ENCODE measurements around the gene STK4.

STK4 gene

DNA sequence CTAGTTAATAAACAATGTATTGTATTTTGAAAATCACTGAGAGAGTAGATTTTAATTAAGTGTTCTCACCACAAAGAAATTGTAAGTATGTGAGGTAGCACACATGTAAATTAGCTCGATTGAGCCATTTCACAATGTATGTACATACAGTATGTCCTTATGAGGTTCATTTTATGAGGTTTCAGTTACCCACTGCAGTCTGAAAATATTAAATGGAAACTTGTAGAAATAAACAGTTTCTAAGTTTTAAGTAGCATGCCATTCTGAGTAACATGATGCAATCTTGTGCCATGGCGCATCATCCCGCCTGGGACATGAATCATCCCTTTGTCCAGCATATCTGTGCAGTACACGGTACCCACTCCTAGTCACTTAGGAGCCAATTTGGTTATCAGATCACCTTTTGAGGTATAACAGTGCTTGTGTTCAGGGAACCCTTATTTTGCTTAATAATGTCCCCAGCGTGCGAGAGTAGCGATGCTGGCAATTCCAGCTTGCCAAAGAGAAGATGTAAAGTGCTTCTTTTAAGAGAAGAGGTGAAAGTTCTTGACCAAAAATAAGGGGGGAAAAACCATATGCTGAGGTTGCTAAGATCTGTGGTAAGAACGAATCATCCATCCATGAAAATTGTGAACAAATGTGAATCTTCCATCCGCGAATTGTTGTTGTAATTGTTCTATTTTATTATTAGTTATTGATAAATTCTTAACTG, 69.9 kb downstream of the STK4 start:
- no peak overlapping the region for H3K9ac ChIP-seq (ENCODE audit: low read depth in 1 of 2, low read length in 2 of 2)
- peaks cover 0 to under 1% of the 10 kb centered on the region in 2 donors for H3K4me1 ChIP-seq (ENCODE audit: control insufficient read depth in 2 of 2, insufficient read depth in 2 of 2, low read length in 2 of 2)
- H3K4me3 ChIP-seq (ENCODE audit: low read length in 2 of 2): no peak overlapping the region
- H3K27ac ChIP-seq (ENCODE audit: low read depth in 2 of 2, low read length in 2 of 2): no peak overlapping the region
- H3K9me3 ChIP-seq (ENCODE audit: control insufficient read depth in 2 of 2, low read length in 2 of 2): no peaks in the 10 kb centered on the region
- peaks cover 3 to 5% of the 10 kb centered on the region in 2 donors for H3K36me3 ChIP-seq (ENCODE audit: control insufficient read depth in 2 of 2, insufficient read depth in 2 of 2, low read length in 2 of 2)
- no peaks in the 10 kb centered on the region for H3K27me3 ChIP-seq (ENCODE audit: control insufficient read depth in 2 of 2, insufficient read depth in 2 of 2, low read length in 2 of 2)

DNA sequence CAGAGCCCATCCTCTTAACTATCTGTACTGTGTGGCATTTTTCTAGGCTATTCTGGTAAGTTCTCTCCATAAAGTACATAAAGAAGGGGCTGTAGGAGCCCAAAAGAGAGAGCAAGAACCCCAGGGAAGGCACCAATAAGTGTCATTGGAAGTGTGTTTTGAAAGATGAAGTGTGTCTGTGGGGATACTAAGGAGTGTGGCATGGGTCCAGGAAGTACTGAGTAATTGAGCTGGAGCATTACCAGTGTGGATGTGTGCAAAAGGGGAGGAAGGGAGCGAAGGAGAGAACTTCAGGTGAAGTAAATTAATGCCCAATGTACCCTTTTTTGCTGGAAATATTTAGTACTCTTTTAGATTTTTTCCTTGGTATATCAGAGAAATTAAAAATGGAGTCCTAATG, 70.7 kb downstream of the STK4 start:
- H3K9me3 ChIP-seq (ENCODE audit: control insufficient read depth in 2 of 2, low read length in 2 of 2): no peaks in the 10 kb centered on the region
- H3K27me3 ChIP-seq (ENCODE audit: control insufficient read depth in 2 of 2, insufficient read depth in 2 of 2, low read length in 2 of 2): no peaks in the 10 kb centered on the region
- no peak overlapping the region for H3K27ac ChIP-seq (ENCODE audit: low read depth in 2 of 2, low read length in 2 of 2)
- peaks cover 5 to 6% of the 10 kb centered on the region in 2 donors for H3K4me1 ChIP-seq (ENCODE audit: control insufficient read depth in 2 of 2, insufficient read depth in 2 of 2, low read length in 2 of 2)
- H3K36me3 ChIP-seq (ENCODE audit: control insufficient read depth in 2 of 2, insufficient read depth in 2 of 2, low read length in 2 of 2): peaks cover 3 to 4% of the 10 kb centered on the region in 2 donors
- H3K9ac ChIP-seq (ENCODE audit: low read depth in 1 of 2, low read length in 2 of 2): no peak overlapping the region
- H3K4me3 ChIP-seq (ENCODE audit: low read length in 2 of 2): no peak overlapping the region

DNA sequence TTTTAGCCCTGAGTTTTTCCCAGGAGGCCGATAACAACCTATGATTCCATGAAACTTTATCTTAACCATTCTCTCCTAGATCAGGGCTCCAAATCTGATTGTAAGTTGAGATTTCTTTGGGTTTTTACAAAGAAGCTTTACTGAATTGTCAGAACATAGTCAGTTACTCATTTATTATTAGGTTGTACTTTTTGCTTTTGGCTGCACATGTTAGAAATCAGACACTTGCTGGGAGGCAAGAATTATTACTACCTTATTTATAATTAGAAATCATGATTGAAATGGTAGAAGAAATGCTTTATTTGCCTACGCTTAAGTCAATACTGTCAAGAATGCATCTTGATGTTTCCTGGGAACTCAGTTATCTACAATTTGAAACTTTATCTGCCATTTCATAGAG, 71.3 kb downstream of the STK4 start:
- Histone ChIP-seq H3K36me3 (ENCODE audit: control insufficient read depth in 2 of 2, insufficient read depth in 2 of 2, low read length in 2 of 2) (peaks cover 0 to under 1% of the 10 kb centered on the region in 2 donors), H3K9me3 (ENCODE audit: control insufficient read depth in 2 of 2, low read length in 2 of 2) (no peaks in the 10 kb centered on the region), H3K4me1 (ENCODE audit: control insufficient read depth in 2 of 2, insufficient read depth in 2 of 2, low read length in 2 of 2) (peaks cover 5 to 8% of the 10 kb centered on the region in 2 donors), H3K27ac (ENCODE audit: low read depth in 2 of 2, low read length in 2 of 2) (no peak overlapping the region), H3K9ac (ENCODE audit: low read depth in 1 of 2, low read length in 2 of 2) (no peak overlapping the region), H3K27me3 (ENCODE audit: control insufficient read depth in 2 of 2, insufficient read depth in 2 of 2, low read length in 2 of 2) (no peaks in the 10 kb centered on the region), H3K4me3 (ENCODE audit: low read length in 2 of 2) (no peak overlapping the region)

DNA sequence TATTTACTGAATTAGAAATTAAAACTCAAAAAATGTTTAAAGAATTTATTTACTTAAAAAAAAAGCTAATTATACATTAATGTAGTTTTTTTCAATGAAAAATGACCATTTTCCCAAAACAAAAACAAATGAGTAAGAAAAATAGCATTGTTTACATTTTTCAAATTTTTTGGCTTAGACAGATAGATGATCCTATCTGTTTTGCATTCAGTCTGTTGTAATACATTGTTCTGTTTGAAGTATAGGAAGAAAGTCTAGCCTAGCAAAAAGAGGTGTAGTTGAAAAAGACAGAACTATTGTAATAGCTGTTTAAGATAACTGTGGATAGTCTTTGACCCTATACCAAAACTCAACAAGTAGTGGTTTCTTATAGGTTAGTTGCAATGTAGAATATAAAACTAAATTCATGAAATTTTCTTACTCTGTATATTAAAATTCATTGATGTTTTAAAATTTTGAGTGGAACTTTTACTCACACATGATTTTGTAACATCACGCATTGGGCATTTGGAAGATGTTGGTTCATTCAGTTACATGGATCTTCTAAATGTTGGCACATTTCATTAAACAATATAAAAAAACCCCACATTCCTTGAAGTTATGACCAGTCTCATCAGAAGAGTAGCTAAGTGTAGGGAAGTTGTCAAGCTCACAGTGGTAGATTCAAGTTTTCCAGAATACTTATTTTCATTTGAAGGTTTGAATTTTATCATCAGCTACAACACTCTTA, 72.6 kb downstream of the STK4 start:
- Histone ChIP-seq H3K9ac (ENCODE audit: low read depth in 1 of 2, low read length in 2 of 2) (no peak overlapping the region), H3K36me3 (ENCODE audit: control insufficient read depth in 2 of 2, insufficient read depth in 2 of 2, low read length in 2 of 2) (no peaks in the 10 kb centered on the region), H3K4me3 (ENCODE audit: low read length in 2 of 2) (no peak overlapping the region), H3K27me3 (ENCODE audit: control insufficient read depth in 2 of 2, insufficient read depth in 2 of 2, low read length in 2 of 2) (no peaks in the 10 kb centered on the region), H3K4me1 (ENCODE audit: control insufficient read depth in 2 of 2, insufficient read depth in 2 of 2, low read length in 2 of 2) (peaks cover 5 to 8% of the 10 kb centered on the region in 2 donors), H3K27ac (ENCODE audit: low read depth in 2 of 2, low read length in 2 of 2) (no peak overlapping the region), H3K9me3 (ENCODE audit: control insufficient read depth in 2 of 2, low read length in 2 of 2) (no peaks in the 10 kb centered on the region)

DNA sequence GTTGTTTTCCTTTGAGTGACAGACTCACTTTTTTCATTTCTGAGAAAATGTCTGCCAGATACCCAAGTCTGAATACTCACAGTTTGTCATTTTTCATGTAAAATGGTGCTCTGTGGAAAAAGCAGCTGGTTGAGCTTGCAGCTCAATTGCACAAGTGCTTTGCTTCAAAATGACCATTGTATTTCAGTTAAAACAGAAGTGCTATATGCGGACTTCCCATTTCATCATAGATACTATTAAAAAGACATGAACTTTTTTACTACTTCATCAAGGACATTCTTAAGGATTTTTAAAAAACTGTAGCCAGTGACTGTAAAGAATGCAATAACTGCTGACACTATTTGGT, 73.1 kb downstream of the STK4 start:
- Histone ChIP-seq H3K4me1 (ENCODE audit: control insufficient read depth in 2 of 2, insufficient read depth in 2 of 2, low read length in 2 of 2) (peaks cover 5 to 8% of the 10 kb centered on the region in 2 donors), H3K27me3 (ENCODE audit: control insufficient read depth in 2 of 2, insufficient read depth in 2 of 2, low read length in 2 of 2) (no peaks in the 10 kb centered on the region), H3K9me3 (ENCODE audit: control insufficient read depth in 2 of 2, low read length in 2 of 2) (no peaks in the 10 kb centered on the region), H3K27ac (ENCODE audit: low read depth in 2 of 2, low read length in 2 of 2) (no peak overlapping the region), H3K36me3 (ENCODE audit: control insufficient read depth in 2 of 2, insufficient read depth in 2 of 2, low read length in 2 of 2) (no peaks in the 10 kb centered on the region), H3K9ac (ENCODE audit: low read depth in 1 of 2, low read length in 2 of 2) (no peak overlapping the region), H3K4me3 (ENCODE audit: low read length in 2 of 2) (no peak overlapping the region)

DNA sequence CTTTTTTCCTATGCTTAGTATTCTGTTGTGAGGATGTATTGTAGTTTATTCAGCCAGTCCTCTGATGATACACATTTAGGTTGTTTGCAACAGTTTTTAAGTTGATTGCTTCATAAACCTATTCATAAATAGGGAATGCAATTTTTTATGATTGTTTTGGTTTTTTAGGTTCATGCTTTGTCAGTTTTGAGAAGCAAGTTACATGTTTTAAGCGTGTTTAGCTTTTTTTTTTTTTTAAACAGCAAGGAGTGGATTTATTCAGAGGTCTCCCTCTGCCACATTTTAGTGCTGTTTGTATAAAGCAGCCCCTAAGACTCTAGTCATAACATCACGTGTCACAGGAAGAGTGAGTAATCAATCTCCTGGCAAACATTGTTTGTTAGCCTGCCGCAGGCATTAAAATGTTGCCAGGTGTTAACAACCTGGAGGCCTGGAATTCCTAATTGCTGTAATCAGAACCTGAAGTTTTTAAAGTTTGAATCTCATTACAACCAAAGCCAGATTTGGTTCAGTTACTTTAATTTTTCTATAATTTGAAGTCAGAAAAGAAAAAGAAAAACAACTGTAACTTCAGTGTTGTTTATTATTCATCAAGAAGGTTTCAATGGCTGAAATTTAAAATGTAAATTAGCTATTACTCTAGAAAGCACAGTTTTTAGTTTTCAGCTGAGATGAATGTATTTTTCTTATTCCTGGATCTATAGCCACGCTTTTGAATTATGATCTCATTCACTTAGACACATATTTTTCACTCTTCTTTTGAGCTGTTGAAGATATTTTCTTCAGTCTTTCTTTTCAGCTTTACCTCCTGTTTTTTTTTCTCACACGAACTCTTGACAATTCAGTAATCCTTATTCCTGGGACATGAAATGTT, 75.4 kb downstream of the STK4 start:
- H3K9me3 ChIP-seq (ENCODE audit: control insufficient read depth in 2 of 2, low read length in 2 of 2): no peaks in the 10 kb centered on the region
- H3K27ac ChIP-seq (ENCODE audit: low read depth in 2 of 2, low read length in 2 of 2): peak overlapping the region in 1 of 2 donors; percentile 21
- H3K4me1 ChIP-seq (ENCODE audit: control insufficient read depth in 2 of 2, insufficient read depth in 2 of 2, low read length in 2 of 2): peaks cover 5 to 8% of the 10 kb centered on the region in 2 donors
- no peak overlapping the region for H3K9ac ChIP-seq (ENCODE audit: low read depth in 1 of 2, low read length in 2 of 2)
- no peak overlapping the region for H3K4me3 ChIP-seq (ENCODE audit: low read length in 2 of 2)
- H3K36me3 ChIP-seq (ENCODE audit: control insufficient read depth in 2 of 2, insufficient read depth in 2 of 2, low read length in 2 of 2): no peaks in the 10 kb centered on the region
- no peaks in the 10 kb centered on the region for H3K27me3 ChIP-seq (ENCODE audit: control insufficient read depth in 2 of 2, insufficient read depth in 2 of 2, low read length in 2 of 2)

DNA sequence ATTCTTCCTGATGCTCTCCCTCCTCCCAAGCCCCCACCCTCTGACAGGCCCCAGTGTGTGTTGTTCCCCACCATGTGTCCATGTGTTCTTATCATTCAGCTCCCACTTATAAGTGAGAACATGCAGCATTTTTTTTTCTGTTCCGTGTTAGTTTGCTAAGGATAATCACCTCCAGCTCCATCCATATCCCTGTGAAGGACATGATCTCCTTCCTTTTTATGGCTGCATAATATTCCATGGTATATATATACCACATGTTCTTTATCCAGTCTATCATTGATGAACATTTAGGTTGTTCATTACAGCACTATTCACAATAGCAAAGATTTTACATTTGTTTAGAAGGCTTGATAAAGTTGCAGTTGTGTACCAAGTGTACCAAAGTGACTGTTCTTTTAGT, 76.7 kb downstream of the STK4 start:
- Histone ChIP-seq H3K4me3 (ENCODE audit: low read length in 2 of 2) (no peak overlapping the region), H3K36me3 (ENCODE audit: control insufficient read depth in 2 of 2, insufficient read depth in 2 of 2, low read length in 2 of 2) (no peaks in the 10 kb centered on the region), H3K9ac (ENCODE audit: low read depth in 1 of 2, low read length in 2 of 2) (no peak overlapping the region), H3K27ac (ENCODE audit: low read depth in 2 of 2, low read length in 2 of 2) (no peak overlapping the region), H3K27me3 (ENCODE audit: control insufficient read depth in 2 of 2, insufficient read depth in 2 of 2, low read length in 2 of 2) (no peaks in the 10 kb centered on the region), H3K4me1 (ENCODE audit: control insufficient read depth in 2 of 2, insufficient read depth in 2 of 2, low read length in 2 of 2) (peaks cover 5 to 8% of the 10 kb centered on the region in 2 donors), H3K9me3 (ENCODE audit: control insufficient read depth in 2 of 2, low read length in 2 of 2) (no peaks in the 10 kb centered on the region)

DNA sequence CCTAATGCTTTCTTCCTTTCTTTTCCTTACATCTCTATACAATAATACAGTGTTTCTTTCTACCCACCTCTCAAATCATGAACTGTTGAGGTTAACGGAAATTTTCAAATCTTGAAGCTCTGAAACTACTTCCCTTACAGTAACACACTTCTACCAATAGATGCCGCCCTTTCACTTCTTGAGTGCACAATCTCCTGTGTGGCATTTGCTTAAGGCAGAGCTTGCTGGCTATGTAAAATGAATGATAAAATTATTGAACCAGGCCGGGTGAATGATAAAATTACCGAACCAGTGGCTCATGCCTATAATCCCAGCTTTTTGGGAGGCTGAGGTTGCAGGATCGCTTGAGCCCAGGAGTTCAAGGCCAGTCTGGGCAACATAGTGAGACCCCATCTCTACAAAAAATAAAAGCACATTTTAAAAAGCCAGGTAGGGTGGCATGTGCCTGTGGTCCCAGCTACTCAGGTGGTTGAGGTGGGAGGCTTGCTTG, 77.8 kb downstream of the STK4 start:
- Histone ChIP-seq H3K4me1 (ENCODE audit: control insufficient read depth in 2 of 2, insufficient read depth in 2 of 2, low read length in 2 of 2) (peaks cover 5 to 8% of the 10 kb centered on the region in 2 donors), H3K36me3 (ENCODE audit: control insufficient read depth in 2 of 2, insufficient read depth in 2 of 2, low read length in 2 of 2) (no peaks in the 10 kb centered on the region), H3K27me3 (ENCODE audit: control insufficient read depth in 2 of 2, insufficient read depth in 2 of 2, low read length in 2 of 2) (no peaks in the 10 kb centered on the region), H3K4me3 (ENCODE audit: low read length in 2 of 2) (no peak overlapping the region), H3K9me3 (ENCODE audit: control insufficient read depth in 2 of 2, low read length in 2 of 2) (no peaks in the 10 kb centered on the region), H3K27ac (ENCODE audit: low read depth in 2 of 2, low read length in 2 of 2) (no peak overlapping the region), H3K9ac (ENCODE audit: low read depth in 1 of 2, low read length in 2 of 2) (no peak overlapping the region)

DNA sequence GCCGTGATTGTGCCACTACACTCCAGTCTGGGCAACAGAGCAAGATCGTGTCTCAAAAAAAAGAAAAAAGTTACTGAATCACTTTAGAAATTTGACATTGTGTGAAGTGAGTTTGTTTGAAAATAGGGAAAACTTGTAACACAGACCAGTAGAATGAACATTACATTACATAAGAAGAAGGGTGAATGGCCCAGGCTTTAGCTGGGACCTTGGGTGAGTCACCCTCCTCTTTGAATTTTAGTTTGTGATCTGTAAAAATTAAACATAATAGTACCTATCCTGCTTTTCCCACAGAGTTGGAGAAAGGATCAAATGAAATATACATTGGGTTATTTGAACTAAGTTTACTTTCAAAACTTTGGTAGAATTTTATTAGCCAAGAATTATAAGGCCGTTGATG, 78.3 kb downstream of the STK4 start:
- no peak overlapping the region for H3K27ac ChIP-seq (ENCODE audit: low read depth in 2 of 2, low read length in 2 of 2)
- H3K9me3 ChIP-seq (ENCODE audit: control insufficient read depth in 2 of 2, low read length in 2 of 2): no peaks in the 10 kb centered on the region
- H3K4me3 ChIP-seq (ENCODE audit: low read length in 2 of 2): no peak overlapping the region

More for the DNA sequence above, 78.3 kb downstream of the STK4 start:
- Histone ChIP-seq H3K4me1 (ENCODE audit: control insufficient read depth in 2 of 2, insufficient read depth in 2 of 2, low read length in 2 of 2) (peaks cover 5 to 8% of the 10 kb centered on the region in 2 donors), H3K36me3 (ENCODE audit: control insufficient read depth in 2 of 2, insufficient read depth in 2 of 2, low read length in 2 of 2) (no peaks in the 10 kb centered on the region), H3K27me3 (ENCODE audit: control insufficient read depth in 2 of 2, insufficient read depth in 2 of 2, low read length in 2 of 2) (no peaks in the 10 kb centered on the region), H3K9ac (ENCODE audit: low read depth in 1 of 2, low read length in 2 of 2) (no peak overlapping the region)
